Muscle layer of duodenum (tissue), 2 donors: ENCODE data around the gene HSPE1.
"Not testable (repeated sequence)": the region's sequence is repeated elsewhere in the genome, so short reads cannot be mapped to it uniquely, and the experiment has no call there.

ENCODE experiments used
- H3K27ac ChIP-seq: one replicate; pipeline ENCODE4 v1.7.0; 2013; ENCODE audit warnings: mild to moderate bottlenecking, low read length
- H3K27me3 ChIP-seq: one replicate; pipeline ENCODE4 v1.7.0; 2013; ENCODE audit warnings: low read depth, mild to moderate bottlenecking, control low read depth, low read length
- H3K36me3 ChIP-seq, 2 donors: one replicate each; pipeline ENCODE4 v1.7.0; 2013; ENCODE audit warnings: low read length in 2 of 2, control low read depth in 1 of 2, mild to moderate bottlenecking in 1 of 2; ENCODE audit not compliant: insufficient read depth in 2 of 2, control insufficient read depth in 1 of 2
- H3K4me1 ChIP-seq, 2 donors: one replicate each; pipeline ENCODE4 v1.7.0; 2013; ENCODE audit warnings: low read length in 2 of 2, mild to moderate bottlenecking in 2 of 2, control low read depth in 1 of 2, moderate library complexity in 1 of 2; ENCODE audit not compliant: insufficient read depth in 2 of 2, control insufficient read depth in 1 of 2
- H3K4me3 ChIP-seq, 2 donors: one replicate each; pipeline ENCODE4 v1.7.0; 2013; ENCODE audit warnings: low read length in 2 of 2, low read depth in 1 of 2, mild to moderate bottlenecking in 1 of 2
- H3K9me3 ChIP-seq, 2 donors: one replicate each; pipeline ENCODE4 v1.7.0; 2013; ENCODE audit warnings: low read length in 2 of 2, control low read depth in 1 of 2, mild to moderate bottlenecking in 1 of 2; ENCODE audit not compliant: control insufficient read depth in 1 of 2
- donor health status: healthy.

HSPE1 gene

GRCh38 chr2:197499594-197500502 lies at the start of gene HSPE1, which contains the start of gene HSPD1:
HSPE1 (plus strand) TSS chr2:197500379; CDS start chr2:197500437, 58 bp downstream.
HSPD1 (minus strand) TSS chr2:197499840; CDS start chr2:197498848, 992 bp downstream.
- Histone ChIP-seq H3K4me3 (peak within 1 kb of the TSS; percentile 90 to 93), H3K27ac (peak within 1 kb of the TSS; percentile 98), H3K9me3 (no peaks in the 10 kb centered on the region), H3K27me3 (no peaks in the 10 kb centered on the region), H3K4me1 (peaks cover 3 to 36% of the 10 kb centered on the region in 2 donors), H3K36me3 (peaks cover 22 to 41% of the 10 kb centered on the region in 2 donors)

- no peaks in the 10 kb centered on the region for H3K9me3 ChIP-seq
- peaks cover 6 to 10% of the 10 kb centered on the region in 2 donors for H3K4me1 ChIP-seq
- H3K36me3 ChIP-seq: peaks cover 0 to 11% of the 10 kb centered on the region in 2 donors
- H3K4me3 ChIP-seq: no peak overlapping the region
- no peak overlapping the region for H3K27ac ChIP-seq
- no peaks in the 10 kb centered on the region for H3K27me3 ChIP-seq
These were observed 49.7 kb upstream of the HSPE1 start for GRCh38 chr2:197450465-197450864.

DNA sequence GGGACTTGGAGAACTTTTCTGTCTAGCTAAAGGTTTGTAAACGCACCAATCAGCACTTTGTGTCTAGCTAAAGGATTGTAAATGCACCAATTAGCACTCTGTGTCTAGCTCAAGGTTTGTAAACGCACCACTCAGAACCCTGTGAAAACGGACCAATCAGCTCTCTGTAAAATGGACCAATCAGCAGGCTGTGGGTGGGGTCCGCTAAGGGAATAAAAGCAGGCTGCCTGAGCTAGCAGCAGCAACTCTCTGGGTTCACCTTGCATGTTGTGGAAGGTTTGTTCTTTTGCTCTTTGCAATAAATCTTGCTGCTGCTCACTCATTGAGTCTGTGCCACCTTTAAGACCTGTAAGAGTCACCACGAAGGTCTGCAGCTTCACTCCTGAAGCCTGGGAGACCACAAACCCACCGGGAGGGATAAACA lies 49.2 kb upstream of the HSPE1 start:
- H3K4me1 ChIP-seq, H3K27me3 ChIP-seq, H3K9me3 ChIP-seq, H3K4me3 ChIP-seq, H3K27ac ChIP-seq: not testable (repeated sequence)
- H3K36me3 ChIP-seq: peaks cover 0 to 11% of the 10 kb centered on the region in 2 donors

- Histone ChIP-seq H3K27me3 (no peaks in the 10 kb centered on the region), H3K4me3 (peak overlapping the region; percentile 80 to 85), H3K36me3 (peaks cover 0 to 11% of the 10 kb centered on the region in 2 donors), H3K9me3 (no peaks in the 10 kb centered on the region), H3K4me1 (peaks cover 6 to 10% of the 10 kb centered on the region in 2 donors), H3K27ac (peak overlapping the region; percentile 99)
These were observed 47.4 kb upstream of the HSPE1 start for GRCh38 chr2:197452754-197453122.

DNA sequence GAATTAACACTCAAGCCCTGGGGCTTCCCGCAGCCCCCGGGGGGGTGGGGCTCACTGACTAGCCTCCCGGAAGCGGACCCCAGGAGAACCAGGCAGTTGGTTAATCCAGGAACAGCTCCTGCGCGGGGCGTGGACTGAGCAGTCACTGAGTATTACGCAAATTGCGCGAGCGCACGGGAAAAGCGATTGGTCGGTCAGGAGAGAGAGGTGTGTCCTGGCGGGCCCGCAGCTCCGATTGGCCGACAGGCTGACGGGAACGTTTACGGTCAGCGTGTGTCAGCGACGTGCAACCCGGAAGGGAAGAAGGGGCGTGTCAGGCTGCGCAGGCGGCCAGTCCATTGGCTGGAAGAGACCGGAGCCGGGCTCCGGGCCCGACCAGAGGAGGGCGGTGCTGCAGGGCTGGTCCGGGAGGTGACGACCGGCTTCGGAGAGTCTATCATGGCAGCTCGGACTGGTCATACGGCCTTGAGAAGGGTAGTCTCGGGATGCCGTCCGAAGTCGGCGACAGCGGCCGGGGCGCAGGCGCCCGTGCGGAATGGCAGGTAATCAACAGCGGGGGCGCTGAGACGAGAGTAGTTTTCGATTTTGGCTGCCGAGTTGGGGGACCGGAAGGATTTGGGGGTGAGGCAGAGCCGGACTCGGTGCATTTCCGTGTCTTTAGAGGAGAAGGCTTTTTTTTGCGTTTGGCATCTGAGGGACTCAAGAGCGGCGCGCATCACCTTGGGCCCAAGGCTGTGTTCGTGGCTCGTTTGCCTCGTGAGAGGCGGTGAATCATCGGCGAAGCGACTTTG lies 46.9 kb upstream of the HSPE1 start, which contains the start of gene COQ10B:
COQ10B (plus strand) TSS at position 430 of the 791 bp plus-strand sequence; CDS start at position 439, 9 bp downstream.
- Histone ChIP-seq H3K36me3 (peaks cover 0 to 11% of the 10 kb centered on the region in 2 donors), H3K27me3 (no peaks in the 10 kb centered on the region), H3K4me3 (peak within 1 kb of the TSS; percentile 80 to 85), H3K9me3 (no peaks in the 10 kb centered on the region), H3K4me1 (peaks cover 6 to 10% of the 10 kb centered on the region in 2 donors), H3K27ac (peak within 1 kb of the TSS; percentile 100)

- Histone ChIP-seq H3K36me3 (peaks cover 0 to 11% of the 10 kb centered on the region in 2 donors), H3K4me3 (peak overlapping the region; percentile 80 to 85), H3K27ac (peak overlapping the region; percentile 100), H3K27me3 (no peaks in the 10 kb centered on the region), H3K9me3 (no peaks in the 10 kb centered on the region), H3K4me1 (peaks cover 6 to 10% of the 10 kb centered on the region in 2 donors)
These were observed 46.2 kb upstream of the HSPE1 start for GRCh38 chr2:197453914-197454398.

GRCh38 chr2:197454923-197455322 lies 45.3 kb upstream of the HSPE1 start:
- peak overlapping the region; percentile 100 for H3K27ac ChIP-seq
- H3K4me3 ChIP-seq: peak overlapping the region; percentile 80 to 85
- no peaks in the 10 kb centered on the region for H3K27me3 ChIP-seq
- H3K4me1 ChIP-seq: peaks cover 6 to 16% of the 10 kb centered on the region in 2 donors
- no peaks in the 10 kb centered on the region for H3K9me3 ChIP-seq
- peaks cover 0 to 11% of the 10 kb centered on the region in 2 donors for H3K36me3 ChIP-seq

DNA sequence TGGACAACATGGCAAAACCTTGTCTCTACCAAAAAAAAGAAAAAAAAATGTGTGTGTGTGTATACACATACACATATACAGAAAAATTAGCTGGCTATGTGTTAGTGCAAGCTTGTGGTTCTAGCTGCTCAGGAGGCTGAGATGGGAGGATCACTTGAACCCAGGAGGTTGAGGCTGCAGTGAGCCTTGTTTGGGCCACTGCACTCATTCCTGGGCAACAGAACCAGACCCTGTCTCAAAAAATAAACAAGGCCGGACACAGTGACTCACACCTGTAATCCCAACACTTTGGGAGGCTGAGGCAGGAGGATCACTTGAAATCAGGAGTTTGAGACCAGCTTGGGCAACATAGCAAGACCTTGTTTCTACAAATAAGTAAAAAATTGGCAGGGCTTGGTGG lies 44.8 kb upstream of the HSPE1 start:
- H3K27me3 ChIP-seq: no peaks in the 10 kb centered on the region
- peaks cover 0 to 16% of the 10 kb centered on the region in 2 donors for H3K36me3 ChIP-seq
- peaks cover 6 to 16% of the 10 kb centered on the region in 2 donors for H3K4me1 ChIP-seq
- H3K27ac ChIP-seq: no peak overlapping the region
- no peaks in the 10 kb centered on the region for H3K9me3 ChIP-seq
- peak overlapping the region in 1 of 2 donors; percentile 85 for H3K4me3 ChIP-seq

DNA sequence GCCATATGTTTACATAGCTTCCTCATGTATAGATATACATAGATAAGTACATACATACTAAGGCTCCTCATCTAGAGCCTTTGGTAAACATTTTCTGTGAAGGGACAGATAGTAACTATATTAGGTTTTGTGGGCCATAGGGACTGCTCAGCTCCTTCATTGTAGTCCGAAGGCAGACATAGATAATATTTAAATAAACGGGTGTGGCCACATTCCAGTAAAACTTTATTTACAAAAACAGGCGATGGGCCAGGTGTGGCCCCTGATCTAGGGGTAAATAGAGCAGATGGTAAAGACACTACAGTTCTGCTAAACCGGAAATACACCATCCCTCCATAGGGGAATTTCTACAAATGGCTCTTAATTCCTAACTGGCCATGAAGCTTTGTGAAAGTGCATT lies 39.5 kb upstream of the HSPE1 start:
- H3K36me3 ChIP-seq: peaks cover 12 to 20% of the 10 kb centered on the region in 2 donors
- no peak overlapping the region for H3K4me3 ChIP-seq
- peaks cover 0 to 12% of the 10 kb centered on the region in 2 donors for H3K4me1 ChIP-seq
- no peaks in the 10 kb centered on the region for H3K27me3 ChIP-seq
- H3K9me3 ChIP-seq: no peaks in the 10 kb centered on the region
- H3K27ac ChIP-seq: no peak overlapping the region

DNA sequence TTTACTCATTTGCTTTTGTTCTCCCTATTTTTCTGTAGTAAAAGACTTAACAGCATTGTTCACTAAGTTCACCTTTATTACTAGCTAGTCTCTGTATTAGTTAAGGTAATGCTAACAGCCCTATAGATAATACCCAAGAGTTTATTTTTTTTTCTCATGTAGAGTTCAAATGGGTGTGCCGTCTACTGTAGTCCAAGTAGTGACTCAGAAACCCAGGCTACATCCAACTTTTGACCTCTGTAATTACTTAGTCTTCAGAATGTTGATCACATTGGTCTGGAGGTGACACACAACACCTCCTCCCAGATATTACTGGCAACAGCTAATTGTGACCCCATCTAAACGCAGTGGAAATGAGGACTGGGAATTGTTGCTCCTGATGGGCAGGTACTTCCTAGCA lies 39.1 kb upstream of the HSPE1 start:
- peak overlapping the region; percentile 25 for H3K27ac ChIP-seq
- peaks cover 16 to 23% of the 10 kb centered on the region in 2 donors for H3K36me3 ChIP-seq
- H3K9me3 ChIP-seq: no peaks in the 10 kb centered on the region
- H3K4me1 ChIP-seq: peaks cover 0 to 12% of the 10 kb centered on the region in 2 donors
- H3K27me3 ChIP-seq: no peaks in the 10 kb centered on the region
- no peak overlapping the region for H3K4me3 ChIP-seq

GRCh38 chr2:197464175-197464574 lies 36.0 kb upstream of the HSPE1 start:
- no peaks in the 10 kb centered on the region for H3K9me3 ChIP-seq
- no peaks in the 10 kb centered on the region for H3K27me3 ChIP-seq
- H3K36me3 ChIP-seq: peaks cover 28 to 42% of the 10 kb centered on the region in 2 donors
- no peak overlapping the region for H3K27ac ChIP-seq
- no peak overlapping the region for H3K4me3 ChIP-seq
- peaks cover 0 to 12% of the 10 kb centered on the region in 2 donors for H3K4me1 ChIP-seq
